ENCODE measurements around the gene ABCC9.

Gene ABCC9

DNA sequence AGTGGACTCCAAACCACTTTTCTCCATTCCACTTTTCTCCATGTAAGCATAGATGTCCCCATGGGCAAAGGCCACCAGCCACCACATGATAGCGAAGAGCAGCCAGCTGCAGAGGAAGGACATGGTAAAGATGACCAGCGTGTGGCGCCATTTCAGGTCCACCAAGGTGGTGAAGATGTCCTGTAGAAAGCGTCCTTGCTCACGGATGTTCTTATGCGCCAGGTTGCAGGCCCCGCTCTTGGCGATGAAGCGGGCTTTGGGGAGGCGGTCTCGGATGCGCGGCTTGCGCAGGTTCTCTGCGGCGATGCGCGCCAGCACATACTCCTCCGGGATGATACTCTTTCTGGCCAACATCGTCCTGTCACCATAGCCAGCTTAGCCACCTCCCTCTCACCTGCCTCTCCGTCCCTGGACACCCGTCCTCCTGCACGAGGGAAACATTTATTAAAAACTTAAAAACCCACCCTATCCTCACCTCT lies 167.9 kb downstream of the ABCC9 start:
- TF ChIP-seq GABPA (IDR thresholded peaks at IDR 0.05; ENCODE audit: low read depth) (no peak), POLR2AphosphoS5 (IDR thresholded peaks at IDR 0.05; ENCODE audit: low read depth) (no peak), SPI1 (IDR thresholded peaks at IDR 0.05; ENCODE audit: borderline replicate concordance, low read depth) (no peak)
- TF ChIP-seq, protein P1, sequence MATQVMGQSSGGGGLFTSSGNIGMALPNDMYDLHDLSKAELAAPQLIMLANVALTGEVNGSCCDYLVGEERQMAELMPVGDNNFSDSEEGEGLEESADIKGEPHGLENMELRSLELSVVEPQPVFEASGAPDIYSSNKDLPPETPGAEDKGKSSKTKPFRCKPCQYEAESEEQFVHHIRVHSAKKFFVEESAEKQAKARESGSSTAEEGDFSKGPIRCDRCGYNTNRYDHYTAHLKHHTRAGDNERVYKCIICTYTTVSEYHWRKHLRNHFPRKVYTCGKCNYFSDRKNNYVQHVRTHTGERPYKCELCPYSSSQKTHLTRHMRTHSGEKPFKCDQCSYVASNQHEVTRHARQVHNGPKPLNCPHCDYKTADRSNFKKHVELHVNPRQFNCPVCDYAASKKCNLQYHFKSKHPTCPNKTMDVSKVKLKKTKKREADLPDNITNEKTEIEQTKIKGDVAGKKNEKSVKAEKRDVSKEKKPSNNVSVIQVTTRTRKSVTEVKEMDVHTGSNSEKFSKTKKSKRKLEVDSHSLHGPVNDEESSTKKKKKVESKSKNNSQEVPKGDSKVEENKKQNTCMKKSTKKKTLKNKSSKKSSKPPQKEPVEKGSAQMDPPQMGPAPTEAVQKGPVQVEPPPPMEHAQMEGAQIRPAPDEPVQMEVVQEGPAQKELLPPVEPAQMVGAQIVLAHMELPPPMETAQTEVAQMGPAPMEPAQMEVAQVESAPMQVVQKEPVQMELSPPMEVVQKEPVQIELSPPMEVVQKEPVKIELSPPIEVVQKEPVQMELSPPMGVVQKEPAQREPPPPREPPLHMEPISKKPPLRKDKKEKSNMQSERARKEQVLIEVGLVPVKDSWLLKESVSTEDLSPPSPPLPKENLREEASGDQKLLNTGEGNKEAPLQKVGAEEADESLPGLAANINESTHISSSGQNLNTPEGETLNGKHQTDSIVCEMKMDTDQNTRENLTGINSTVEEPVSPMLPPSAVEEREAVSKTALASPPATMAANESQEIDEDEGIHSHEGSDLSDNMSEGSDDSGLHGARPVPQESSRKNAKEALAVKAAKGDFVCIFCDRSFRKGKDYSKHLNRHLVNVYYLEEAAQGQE (IDR thresholded peaks at IDR 0.05; ENCODE audit: insufficient replicate concordance, low read depth), result no peak
- TF ChIP-seq, protein P2, sequence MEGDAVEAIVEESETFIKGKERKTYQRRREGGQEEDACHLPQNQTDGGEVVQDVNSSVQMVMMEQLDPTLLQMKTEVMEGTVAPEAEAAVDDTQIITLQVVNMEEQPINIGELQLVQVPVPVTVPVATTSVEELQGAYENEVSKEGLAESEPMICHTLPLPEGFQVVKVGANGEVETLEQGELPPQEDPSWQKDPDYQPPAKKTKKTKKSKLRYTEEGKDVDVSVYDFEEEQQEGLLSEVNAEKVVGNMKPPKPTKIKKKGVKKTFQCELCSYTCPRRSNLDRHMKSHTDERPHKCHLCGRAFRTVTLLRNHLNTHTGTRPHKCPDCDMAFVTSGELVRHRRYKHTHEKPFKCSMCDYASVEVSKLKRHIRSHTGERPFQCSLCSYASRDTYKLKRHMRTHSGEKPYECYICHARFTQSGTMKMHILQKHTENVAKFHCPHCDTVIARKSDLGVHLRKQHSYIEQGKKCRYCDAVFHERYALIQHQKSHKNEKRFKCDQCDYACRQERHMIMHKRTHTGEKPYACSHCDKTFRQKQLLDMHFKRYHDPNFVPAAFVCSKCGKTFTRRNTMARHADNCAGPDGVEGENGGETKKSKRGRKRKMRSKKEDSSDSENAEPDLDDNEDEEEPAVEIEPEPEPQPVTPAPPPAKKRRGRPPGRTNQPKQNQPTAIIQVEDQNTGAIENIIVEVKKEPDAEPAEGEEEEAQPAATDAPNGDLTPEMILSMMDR (IDR thresholded peaks at IDR 0.05; ENCODE audit: insufficient read depth, low read length), result no peak
- H3K27me3 ChIP-seq (ENCODE audit: insufficient read depth, poor library complexity, severe bottlenecking), result peaks cover 38% of the 10 kb centered on the region
- H3K27ac ChIP-seq (replicated peaks), result no peak overlapping the region
- H3K4me3 ChIP-seq (replicated peaks; ENCODE audit: insufficient read depth, low read length), result no peak overlapping the region
- DNase-seq (ENCODE audit: low read depth in 1 of 2, low spot score in 1 of 2), result no peak

DNA sequence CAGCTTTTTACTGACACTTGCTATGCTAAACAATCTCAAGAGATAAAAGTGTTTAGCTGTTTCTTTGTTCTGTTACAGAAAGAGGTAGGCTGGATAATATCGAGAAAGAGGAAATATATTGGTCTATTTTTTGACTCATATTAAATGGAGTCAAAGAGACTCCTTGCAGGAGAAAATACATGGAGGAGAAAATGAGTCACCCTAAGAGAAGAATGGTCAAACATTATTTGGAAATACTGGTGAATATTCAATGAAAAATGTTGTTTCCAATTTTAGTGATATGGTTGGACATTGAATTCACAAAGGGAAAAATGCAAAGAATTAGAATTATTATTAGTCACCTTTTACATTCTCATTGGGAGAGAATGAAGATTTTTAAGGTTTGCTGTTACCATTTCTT lies 169.9 kb downstream of the ABCC9 start:
- DNase-seq (ENCODE audit: low read depth in 1 of 2, low spot score in 1 of 2), result no peak
- no peak overlapping the region for H3K4me3 ChIP-seq (replicated peaks; ENCODE audit: insufficient read depth, low read length)
- TF ChIP-seq, protein P1 (IDR thresholded peaks at IDR 0.05; ENCODE audit: insufficient replicate concordance, low read depth), result no peak
- TF ChIP-seq, protein P2 (IDR thresholded peaks at IDR 0.05; ENCODE audit: insufficient read depth, low read length), result no peak
- TF ChIP-seq GABPA (IDR thresholded peaks at IDR 0.05; ENCODE audit: low read depth) (no peak), SPI1 (IDR thresholded peaks at IDR 0.05; ENCODE audit: borderline replicate concordance, low read depth) (no peak), POLR2AphosphoS5 (IDR thresholded peaks at IDR 0.05; ENCODE audit: low read depth) (no peak)
- H3K27ac ChIP-seq (replicated peaks), result no peak overlapping the region
- H3K27me3 ChIP-seq (ENCODE audit: insufficient read depth, poor library complexity, severe bottlenecking), result peaks cover 38% of the 10 kb centered on the region

DNA sequence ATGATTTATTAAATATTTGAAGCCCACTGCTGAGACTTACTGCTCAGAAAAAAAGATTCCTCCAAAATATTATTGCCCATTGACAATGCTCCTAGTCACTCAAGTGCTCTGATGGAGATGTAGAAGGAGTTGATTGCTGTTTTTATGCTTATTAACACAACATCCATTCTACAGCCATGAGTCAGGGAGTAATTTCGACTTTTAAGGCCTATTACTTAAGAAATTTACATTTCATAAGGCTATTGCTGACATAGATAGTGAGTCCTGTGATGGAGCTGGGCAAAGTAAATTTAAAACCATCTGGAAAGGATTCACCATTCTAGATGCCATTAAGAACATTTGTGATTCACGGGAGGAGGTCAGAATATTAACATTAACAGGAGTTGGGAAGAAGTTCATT lies 171.9 kb downstream of the ABCC9 start:
- no peak for DNase-seq (ENCODE audit: low read depth in 1 of 2, low spot score in 1 of 2)
- no peak overlapping the region for H3K27ac ChIP-seq (replicated peaks)
- no peak overlapping the region for H3K4me3 ChIP-seq (replicated peaks; ENCODE audit: insufficient read depth, low read length)

More for the DNA sequence above, 171.9 kb downstream of the ABCC9 start:
- H3K27me3 ChIP-seq (ENCODE audit: insufficient read depth, poor library complexity, severe bottlenecking), result peaks cover 27% of the 10 kb centered on the region
- TF ChIP-seq GABPA (IDR thresholded peaks at IDR 0.05; ENCODE audit: low read depth), result no peak
- TF ChIP-seq, protein P2 (IDR thresholded peaks at IDR 0.05; ENCODE audit: insufficient read depth, low read length), result no peak
- TF ChIP-seq, protein P1 (IDR thresholded peaks at IDR 0.05; ENCODE audit: insufficient replicate concordance, low read depth), result no peak

All from HL-60 (cell line).